OCI-LY1 (cell line): ENCODE results near the gene SUSD6.
"Not testable (repeated sequence)": the region's sequence is repeated elsewhere in the genome, so short reads cannot be mapped to it uniquely, and the experiment has no call there.

Source experiments
- H2AFZ ChIP-seq: fragments of 200-600 bp; sonication (generic), shearing (Covaris generic); 2 replicates; pipeline ENCODE4 v1.6.0; 2014; ENCODE audit warnings: antibody characterized with exemption, mild to moderate bottlenecking, low read length
- H3F3A ChIP-seq: fragments of 200-600 bp; sonication (generic), shearing (Covaris generic); 2 replicates; pipeline ENCODE4 v1.6.0; 2014; ENCODE audit warnings: mild to moderate bottlenecking, antibody characterized with exemption, low read length, moderate library complexity; ENCODE audit not compliant: insufficient read depth
- H3K27ac ChIP-seq: fragments of 200-600 bp; sonication (generic); 2 replicates; pipeline ENCODE4 v1.5.1; 2014; ENCODE audit warnings: low read length, mixed run types, mild to moderate bottlenecking, low read depth; ENCODE audit not compliant: poor library complexity, severe bottlenecking
- H3K27me3 ChIP-seq: fragments of 200-600 bp; sonication (generic); 2 replicates; pipeline ENCODE4 v1.6.0; 2014; ENCODE audit warnings: antibody characterized with exemption, mild to moderate bottlenecking, low read length, moderate library complexity; ENCODE audit not compliant: insufficient read depth
- H3K36me3 ChIP-seq: fragments of 200-600 bp; sonication (generic); 2 replicates; pipeline ENCODE4 v1.6.1; 2014; ENCODE audit warnings: mild to moderate bottlenecking, antibody characterized with exemption, low read length, moderate library complexity, mixed read lengths; ENCODE audit not compliant: insufficient read depth
- H3K4me1 ChIP-seq: fragments of 200-600 bp; sonication (generic); 2 replicates; pipeline ENCODE4 v1.5.1; 2014; ENCODE audit warnings: mild to moderate bottlenecking, low read length, moderate library complexity; ENCODE audit not compliant: insufficient read depth, severe bottlenecking
- H3K4me2 ChIP-seq: fragments of 200-600 bp; sonication (generic), shearing (Covaris generic); 2 replicates; pipeline ENCODE4 v1.6.1; 2014; ENCODE audit warnings: low read length
- H3K4me3 ChIP-seq: fragments of 200-600 bp; sonication (generic); 2 replicates; pipeline ENCODE4 v1.5.1; 2014; ENCODE audit warnings: low read length, low read depth, mild to moderate bottlenecking, mixed read lengths; ENCODE audit not compliant: poor library complexity, severe bottlenecking
- H3K79me2 ChIP-seq: fragments of 200-600 bp; shearing (Covaris generic); 2 replicates; pipeline ENCODE4 v1.6.1; 2016; ENCODE audit warnings: mixed run types, low read length, mixed read lengths; ENCODE audit not compliant: insufficient read depth
- H3K9ac ChIP-seq: fragments of 200-600 bp; sonication (generic), shearing (Covaris generic); 2 replicates; pipeline ENCODE4 v1.6.1; 2014; ENCODE audit warnings: mild to moderate bottlenecking, low read length, mixed read lengths
- H3K9me2 ChIP-seq: fragments of 200-600 bp; sonication (generic), shearing (Covaris generic); 2 replicates; pipeline ENCODE4 v1.6.1; 2014; ENCODE audit warnings: low read depth, mild to moderate bottlenecking, low read length, mixed read lengths
- H3K9me3 ChIP-seq: fragments of 200-600 bp; shearing (Covaris generic); 2 replicates; pipeline ENCODE4 v1.6.1; 2014; ENCODE audit warnings: low read length, mixed read lengths
- H4K20me1 ChIP-seq: fragments of 200-600 bp; sonication (generic), shearing (Covaris generic); 2 replicates; pipeline ENCODE4 v1.6.0; 2016; ENCODE audit warnings: mild to moderate bottlenecking, low read length; ENCODE audit not compliant: insufficient read depth
- EZH2 ChIP-seq: fragments of 200-600 bp; sonication (generic), shearing (Covaris generic); IDR thresholded peaks from 2 replicates; pipeline ENCODE4 v1.8.0; 2017; ENCODE audit warnings: borderline replicate concordance, mixed run types, mild to moderate bottlenecking, antibody characterized with exemption, low read length, moderate library complexity, mixed read lengths
- TF ChIP-seq, protein P1 (sequence below): fragments of 200-600 bp; sonication (generic), shearing (Covaris generic); IDR thresholded peaks from 2 replicates; pipeline ENCODE4 v1.5.1; 2017; ENCODE audit warnings: mild to moderate bottlenecking, antibody characterized with exemption, low read length, moderate library complexity, mixed read lengths

SUSD6 gene

DNA sequence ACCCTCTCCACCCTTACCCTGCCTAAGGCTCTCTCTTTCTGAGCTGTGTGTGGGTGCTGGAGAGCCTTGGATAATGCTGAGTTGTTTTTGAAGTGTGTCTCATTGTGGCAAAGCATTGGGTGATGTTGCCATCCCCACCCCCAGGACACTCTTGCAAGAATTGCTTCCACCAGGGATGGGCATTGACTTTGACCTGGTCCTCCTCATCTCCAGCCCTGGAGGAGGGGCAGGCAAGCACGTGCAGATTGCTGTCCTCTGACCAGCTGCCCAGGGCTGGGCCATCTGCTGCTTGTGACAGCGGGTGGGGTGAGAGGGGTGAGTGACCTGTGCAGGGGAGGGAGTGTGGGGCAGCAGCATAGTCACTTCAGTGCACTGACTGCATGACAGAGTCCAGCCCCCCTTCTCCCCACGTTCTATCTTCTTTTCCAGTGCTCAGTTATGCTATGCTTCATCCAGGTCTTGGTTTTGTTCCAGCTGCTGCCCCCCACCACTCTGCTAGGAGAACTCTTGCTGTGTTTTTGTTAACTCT lies 26.2 kb downstream of the SUSD6 start:
- Histone ChIP-seq H3F3A (no peaks in the 10 kb centered on the region), H3K79me2 (peaks cover 98% of the 10 kb centered on the region), H3K9me3 (peaks cover 17% of the 10 kb centered on the region), H3K4me3 (no peak overlapping the region), H3K9me2 (no peaks in the 10 kb centered on the region), H4K20me1 (no peaks in the 10 kb centered on the region), H3K36me3 (peaks cover 41% of the 10 kb centered on the region), H3K9ac (no peak overlapping the region; the same call in 1 of the 2 replicates), H2AFZ (no peak overlapping the region), H3K27ac (peak overlapping the region; percentile 58), H3K4me2 (peak overlapping the region; percentile 48), H3K27me3 (no peaks in the 10 kb centered on the region), H3K4me1 (peaks cover 62% of the 10 kb centered on the region)
- TF ChIP-seq EZH2: no peak
- TF ChIP-seq, protein P1, sequence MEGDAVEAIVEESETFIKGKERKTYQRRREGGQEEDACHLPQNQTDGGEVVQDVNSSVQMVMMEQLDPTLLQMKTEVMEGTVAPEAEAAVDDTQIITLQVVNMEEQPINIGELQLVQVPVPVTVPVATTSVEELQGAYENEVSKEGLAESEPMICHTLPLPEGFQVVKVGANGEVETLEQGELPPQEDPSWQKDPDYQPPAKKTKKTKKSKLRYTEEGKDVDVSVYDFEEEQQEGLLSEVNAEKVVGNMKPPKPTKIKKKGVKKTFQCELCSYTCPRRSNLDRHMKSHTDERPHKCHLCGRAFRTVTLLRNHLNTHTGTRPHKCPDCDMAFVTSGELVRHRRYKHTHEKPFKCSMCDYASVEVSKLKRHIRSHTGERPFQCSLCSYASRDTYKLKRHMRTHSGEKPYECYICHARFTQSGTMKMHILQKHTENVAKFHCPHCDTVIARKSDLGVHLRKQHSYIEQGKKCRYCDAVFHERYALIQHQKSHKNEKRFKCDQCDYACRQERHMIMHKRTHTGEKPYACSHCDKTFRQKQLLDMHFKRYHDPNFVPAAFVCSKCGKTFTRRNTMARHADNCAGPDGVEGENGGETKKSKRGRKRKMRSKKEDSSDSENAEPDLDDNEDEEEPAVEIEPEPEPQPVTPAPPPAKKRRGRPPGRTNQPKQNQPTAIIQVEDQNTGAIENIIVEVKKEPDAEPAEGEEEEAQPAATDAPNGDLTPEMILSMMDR: no peak

DNA sequence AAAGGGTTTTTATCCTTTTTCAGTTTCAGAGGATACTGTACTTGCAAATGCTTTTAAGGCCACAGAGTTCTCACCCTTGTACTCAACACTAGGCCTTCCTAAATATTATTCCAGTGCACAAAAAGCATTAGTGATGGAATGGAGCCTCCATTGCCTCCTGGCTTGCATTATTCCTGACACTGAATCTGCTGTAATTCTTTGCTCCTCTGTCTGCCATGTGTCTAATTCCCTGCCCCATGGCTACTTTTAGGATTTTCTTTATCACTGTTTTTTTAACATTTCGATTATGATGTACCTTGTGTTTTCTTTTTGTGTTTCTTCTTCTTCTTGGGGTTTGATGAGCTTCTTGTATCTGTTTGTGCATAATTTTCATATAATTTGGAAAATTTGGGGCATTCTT lies 29.5 kb downstream of the SUSD6 start:
- Histone ChIP-seq H3K9me2 (no peaks in the 10 kb centered on the region), H3K4me2 (no peak overlapping the region), H3K9ac (no peak overlapping the region), H2AFZ (no peak overlapping the region), H3K36me3 (peaks cover 47% of the 10 kb centered on the region), H3K9me3 (peaks cover 20% of the 10 kb centered on the region), H3K4me3 (no peak overlapping the region), H3F3A (no peaks in the 10 kb centered on the region), H4K20me1 (no peaks in the 10 kb centered on the region), H3K27me3 (no peaks in the 10 kb centered on the region), H3K27ac (no peak overlapping the region), H3K79me2 (peaks cover 98% of the 10 kb centered on the region), H3K4me1 (peaks cover 57% of the 10 kb centered on the region)
- no peak for TF ChIP-seq EZH2
- TF ChIP-seq, protein P1: no peak

DNA sequence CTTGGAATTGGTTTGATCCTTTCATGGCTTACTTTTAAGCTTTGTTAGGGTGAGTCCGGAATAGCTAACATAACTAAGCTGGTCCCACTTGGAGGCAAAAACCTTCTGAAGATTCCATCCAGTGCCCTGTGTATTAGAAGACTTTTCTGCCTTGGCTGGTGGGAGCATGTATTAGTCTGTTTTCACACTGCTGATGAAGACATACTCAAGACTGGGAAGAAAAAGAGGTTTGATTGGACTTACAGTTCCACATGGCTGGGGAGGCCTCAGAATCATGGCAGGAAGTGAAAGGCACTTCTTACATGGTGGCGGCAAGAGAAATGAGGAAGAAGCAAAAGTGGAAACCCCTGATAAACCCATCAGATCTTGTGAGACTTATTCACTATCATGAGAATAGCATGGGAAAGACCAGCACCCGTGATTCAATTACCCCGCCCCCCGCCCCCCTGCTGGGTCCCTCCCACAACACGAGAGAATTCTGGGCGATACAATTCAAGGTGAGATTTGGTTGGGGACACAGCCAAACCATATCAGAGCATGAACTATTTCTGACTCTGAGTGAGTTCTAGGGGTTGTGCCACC lies 30.9 kb downstream of the SUSD6 start:
- H3K27ac ChIP-seq, H3K4me3 ChIP-seq, H3K27me3 ChIP-seq, H3K9ac ChIP-seq, H4K20me1 ChIP-seq, H3F3A ChIP-seq, H2AFZ ChIP-seq, H3K4me2 ChIP-seq, H3K9me2 ChIP-seq: not testable (repeated sequence)
- Histone ChIP-seq H3K9me3 (peaks cover 20% of the 10 kb centered on the region), H3K79me2 (peaks cover 96% of the 10 kb centered on the region), H3K36me3 (peaks cover 47% of the 10 kb centered on the region), H3K4me1 (peaks cover 56% of the 10 kb centered on the region)
